DND-41 (cell line): Measurements from ENCODE around the gene PHF2.

Experiments
- ATAC-seq: fragments of 200-7000 bp; cut with Tn5 transposase; 3 replicates; pipeline ENCODE4 v1.9.1; 2021; ENCODE audit warnings: low read depth; ENCODE audit not compliant: insufficient read depth
- DNase-seq: peaks from one replicate; pipeline ENCODE4 v3.0.0-alpha.2; 2020
- H2AFZ ChIP-seq: 2 replicates; pipeline ENCODE4 v1.6.0; 2012; ENCODE audit warnings: low read depth, low read length
- H3K27ac ChIP-seq: 2 replicates; pipeline ENCODE4 v1.5.1; 2012; ENCODE audit warnings: low read length, inconsistent platforms
- H3K27me3 ChIP-seq: fragments of 200-600 bp; sonication (generic); 2 replicates; pipeline ENCODE4 v1.6.0; 2012; ENCODE audit warnings: low read length, mild to moderate bottlenecking, inconsistent platforms; ENCODE audit not compliant: insufficient read depth, poor library complexity
- H3K36me3 ChIP-seq: 2 replicates; pipeline ENCODE4 v1.5.1; 2012; ENCODE audit warnings: low read length, inconsistent platforms; ENCODE audit not compliant: insufficient read depth
- H3K4me1 ChIP-seq: 2 replicates; pipeline ENCODE4 v1.5.1; 2012; ENCODE audit warnings: mild to moderate bottlenecking, low read length; ENCODE audit not compliant: insufficient read depth
- H3K4me2 ChIP-seq: 2 replicates; pipeline ENCODE4 v1.6.0; 2012; ENCODE audit warnings: mild to moderate bottlenecking, moderate library complexity, low read length, inconsistent platforms; ENCODE audit not compliant: insufficient read depth
- H3K4me3 ChIP-seq, 2 experiments: fragments of 200-600 bp in 1 of 2; shearing (Covaris generic) in 1 of 2; 2 replicates each; pipeline ENCODE4 v1.5.1; 2012 to 2016; ENCODE audit warnings: inconsistent platforms in 2 of 2, low read length in 2 of 2, mild to moderate bottlenecking in 2 of 2, low read depth in 1 of 2, moderate library complexity in 1 of 2
- H3K79me2 ChIP-seq: 2 replicates; pipeline ENCODE4 v1.6.0; 2012; ENCODE audit warnings: low read length, inconsistent platforms; ENCODE audit not compliant: insufficient read depth
- H3K9ac ChIP-seq: 2 replicates; pipeline ENCODE4 v1.6.0; 2012; ENCODE audit warnings: low read depth, mild to moderate bottlenecking, inconsistent platforms, low read length, moderate library complexity
- H3K9me3 ChIP-seq: 2 replicates; pipeline ENCODE4 v1.5.1; 2012; ENCODE audit warnings: low read length, moderate library complexity, mild to moderate bottlenecking, inconsistent platforms; ENCODE audit not compliant: insufficient read depth, severe bottlenecking
- H4K20me1 ChIP-seq: 2 replicates; pipeline ENCODE4 v1.6.0; 2012; ENCODE audit warnings: low read length; ENCODE audit not compliant: insufficient read depth
- CTCF ChIP-seq: IDR thresholded peaks from 2 replicates; pipeline ENCODE4 v1.5.1; 2012; ENCODE audit warnings: borderline replicate concordance, low read length, moderate library complexity, mild to moderate bottlenecking; ENCODE audit not compliant: poor library complexity, severe bottlenecking; ENCODE audit errors: extremely low read depth
- EZH2 ChIP-seq: IDR thresholded peaks from 3 replicates; pipeline ENCODE4 v1.6.1; 2012; ENCODE audit warnings: borderline replicate concordance, low read depth, mild to moderate bottlenecking, moderate library complexity, low read length, inconsistent platforms; ENCODE audit not compliant: severe bottlenecking

The PHF2 gene

GRCh38 chr9:93649610-93650261 is 73.4 kb downstream of the PHF2 start:
- Histone ChIP-seq H3K36me3 (peaks cover 74% of the 10 kb centered on the region), H3K4me3 (no peak overlapping the region), H4K20me1 (0 out of 2 replicates have a peak, but pooled peaks cover 5% of the 10 kb centered on the region), H3K27ac (no peak overlapping the region), H3K9me3 (no peaks in the 10 kb centered on the region), H3K79me2 (no peaks in the 10 kb centered on the region), H3K4me2 (no peak overlapping the region), H3K27me3 (no peaks in the 10 kb centered on the region), H3K4me1 (no peaks in the 10 kb centered on the region), H3K9ac (no peak overlapping the region), H2AFZ (no peak overlapping the region)
- no peak for ATAC-seq
- no peak for DNase-seq
- TF ChIP-seq EZH2 (no peak), CTCF (no peak)

GRCh38 chr9:93650448-93650847 is 74.1 kb downstream of the PHF2 start:
- H3K9me3 ChIP-seq, result no peaks in the 10 kb centered on the region
- no peaks in the 10 kb centered on the region for H3K27me3 ChIP-seq
- no peak for DNase-seq
- H2AFZ ChIP-seq, result no peak overlapping the region
- no peak overlapping the region for H3K4me2 ChIP-seq
- TF ChIP-seq CTCF (no peak), EZH2 (no peak)
- H3K9ac ChIP-seq, result no peak overlapping the region
- H3K4me1 ChIP-seq, result no peaks in the 10 kb centered on the region
- H3K27ac ChIP-seq, result no peak overlapping the region
- no peak for ATAC-seq
- no peak overlapping the region for H3K4me3 ChIP-seq
- H3K36me3 ChIP-seq, result peaks cover 72% of the 10 kb centered on the region
- 0 out of 2 replicates have a peak, but pooled peaks cover 5% of the 10 kb centered on the region for H4K20me1 ChIP-seq
- no peaks in the 10 kb centered on the region for H3K79me2 ChIP-seq

GRCh38 chr9:93651521-93651950 is 75.2 kb downstream of the PHF2 start:
- no peaks in the 10 kb centered on the region for H3K79me2 ChIP-seq
- no peaks in the 10 kb centered on the region for H3K4me1 ChIP-seq
- no peak overlapping the region for H3K27ac ChIP-seq
- ATAC-seq (no peak), DNase-seq (no peak)
- no peaks in the 10 kb centered on the region for H3K27me3 ChIP-seq
- no peak for TF ChIP-seq EZH2
- no peak for TF ChIP-seq CTCF
- H3K4me3 ChIP-seq, result no peak overlapping the region
- H4K20me1 ChIP-seq, result 0 out of 2 replicates have a peak, but pooled peaks cover 5% of the 10 kb centered on the region
- no peak overlapping the region for H3K4me2 ChIP-seq
- no peak overlapping the region for H3K9ac ChIP-seq
- H3K9me3 ChIP-seq, result no peaks in the 10 kb centered on the region
- no peak overlapping the region for H2AFZ ChIP-seq
- H3K36me3 ChIP-seq, result peaks cover 73% of the 10 kb centered on the region
